ENCODE measurements around the gene MRM3.
"Not testable (repeated sequence)": the region's sequence is repeated elsewhere in the genome, so short reads cannot be mapped to it uniquely, and the experiment has no call there.

The MRM3 gene

DNA sequence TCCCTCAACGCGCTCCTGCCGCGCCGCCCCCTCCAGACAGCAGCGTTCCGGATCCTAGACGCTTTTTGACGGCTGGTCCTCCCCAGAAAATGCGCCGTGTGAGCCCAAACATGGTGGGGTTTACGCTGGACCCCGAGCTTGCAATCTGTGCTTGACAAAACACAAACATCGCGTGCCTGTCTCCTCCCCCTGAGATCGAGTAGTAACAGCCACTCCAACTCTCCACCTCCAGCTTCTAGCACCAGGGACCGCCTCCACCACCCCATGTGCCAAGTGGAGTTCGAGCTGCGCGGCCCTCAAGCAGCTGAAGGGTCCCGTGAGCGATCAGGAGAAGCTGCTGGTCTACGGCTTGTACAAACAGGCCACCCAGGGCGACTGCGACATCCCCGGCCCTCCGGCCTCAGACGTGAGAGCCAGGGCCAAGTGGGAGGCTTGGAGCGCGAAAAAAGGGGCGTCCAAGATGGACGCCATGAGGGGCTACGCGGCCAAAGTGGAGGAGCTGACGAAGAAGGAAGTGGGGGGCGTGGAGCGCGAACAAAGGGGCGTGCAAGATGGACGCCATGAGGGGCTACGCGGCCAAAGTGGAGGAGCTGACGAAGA, 29.4 kb upstream of the MRM3 start:
- Histone ChIP-seq H3K79me2 (ENCODE audit: low read length) (peaks cover 40% of the 10 kb centered on the region), H3K4me3 (ENCODE audit: low read length) (peak overlapping the region; percentile 100), H3K27me3 (ENCODE audit: low read depth, low read length) (no peaks in the 10 kb centered on the region), H2AFZ (ENCODE audit: low read depth, low read length) (peak overlapping the region; percentile 69; the same call in 1 of the 2 replicates), H3K4me2 (ENCODE audit: low read length) (peak overlapping the region; percentile 86), H4K20me1 (ENCODE audit: insufficient read depth, low read length) (peaks cover 3% of the 10 kb centered on the region; the same call in 1 of the 2 replicates), H3K36me3 (replicated peaks; ENCODE audit: low read depth, low read length) (peaks cover 18% of the 10 kb centered on the region), H3K27ac (ENCODE audit: low read length) (peak overlapping the region; percentile 61), H3K9ac (ENCODE audit: low read length) (peak overlapping the region; percentile 99), H3K9me3 (ENCODE audit: insufficient read depth, low read length) (no peaks in the 10 kb centered on the region), H3K4me1 (ENCODE audit: low read length) (peaks cover 10% of the 10 kb centered on the region)
- no peak for TF ChIP-seq EZH2phosphoT487 (IDR thresholded peaks at IDR 0.05; ENCODE audit: low read depth)
- TF ChIP-seq, protein P1, sequence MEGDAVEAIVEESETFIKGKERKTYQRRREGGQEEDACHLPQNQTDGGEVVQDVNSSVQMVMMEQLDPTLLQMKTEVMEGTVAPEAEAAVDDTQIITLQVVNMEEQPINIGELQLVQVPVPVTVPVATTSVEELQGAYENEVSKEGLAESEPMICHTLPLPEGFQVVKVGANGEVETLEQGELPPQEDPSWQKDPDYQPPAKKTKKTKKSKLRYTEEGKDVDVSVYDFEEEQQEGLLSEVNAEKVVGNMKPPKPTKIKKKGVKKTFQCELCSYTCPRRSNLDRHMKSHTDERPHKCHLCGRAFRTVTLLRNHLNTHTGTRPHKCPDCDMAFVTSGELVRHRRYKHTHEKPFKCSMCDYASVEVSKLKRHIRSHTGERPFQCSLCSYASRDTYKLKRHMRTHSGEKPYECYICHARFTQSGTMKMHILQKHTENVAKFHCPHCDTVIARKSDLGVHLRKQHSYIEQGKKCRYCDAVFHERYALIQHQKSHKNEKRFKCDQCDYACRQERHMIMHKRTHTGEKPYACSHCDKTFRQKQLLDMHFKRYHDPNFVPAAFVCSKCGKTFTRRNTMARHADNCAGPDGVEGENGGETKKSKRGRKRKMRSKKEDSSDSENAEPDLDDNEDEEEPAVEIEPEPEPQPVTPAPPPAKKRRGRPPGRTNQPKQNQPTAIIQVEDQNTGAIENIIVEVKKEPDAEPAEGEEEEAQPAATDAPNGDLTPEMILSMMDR (IDR thresholded peaks at IDR 0.05; ENCODE audit: low read depth, low read length) = no peak

DNA sequence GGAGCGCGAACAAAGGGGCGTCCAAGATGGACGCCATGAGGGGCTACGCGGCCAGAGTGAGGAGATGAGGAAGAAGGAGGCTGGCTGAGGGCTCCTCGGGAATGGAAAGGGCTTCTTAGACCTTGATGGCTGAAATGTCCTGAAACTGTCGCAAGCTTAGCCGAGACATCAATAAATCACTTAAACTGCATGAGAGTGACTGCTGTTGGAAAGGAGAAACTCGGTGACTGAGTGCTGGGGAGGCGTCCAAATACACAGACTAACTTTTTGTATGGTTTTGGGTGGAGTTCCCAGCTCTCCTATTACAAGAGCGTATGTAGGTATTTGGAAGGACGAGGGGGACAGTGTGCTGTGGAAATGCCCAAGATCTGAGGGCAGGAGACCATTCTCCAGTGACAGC, 28.7 kb upstream of the MRM3 start:
- no peak overlapping the region for H2AFZ ChIP-seq (ENCODE audit: low read depth, low read length)
- H3K79me2 ChIP-seq (ENCODE audit: low read length) = peaks cover 33% of the 10 kb centered on the region
- no peak overlapping the region for H3K4me2 ChIP-seq (ENCODE audit: low read length)
- no peak overlapping the region for H3K27ac ChIP-seq (ENCODE audit: low read length)
- no peak for TF ChIP-seq EZH2phosphoT487 (IDR thresholded peaks at IDR 0.05; ENCODE audit: low read depth)
- TF ChIP-seq, protein P1 (IDR thresholded peaks at IDR 0.05; ENCODE audit: low read depth, low read length) = no peak
- H3K36me3 ChIP-seq (replicated peaks; ENCODE audit: low read depth, low read length) = peaks cover 15% of the 10 kb centered on the region
- no peak overlapping the region for H3K4me3 ChIP-seq (ENCODE audit: low read length)
- no peak overlapping the region for H3K9ac ChIP-seq (ENCODE audit: low read length)
- H3K9me3 ChIP-seq (ENCODE audit: insufficient read depth, low read length) = no peaks in the 10 kb centered on the region
- H3K27me3 ChIP-seq (ENCODE audit: low read depth, low read length) = no peaks in the 10 kb centered on the region
- H3K4me1 ChIP-seq (ENCODE audit: low read length) = peaks cover 10% of the 10 kb centered on the region
- H4K20me1 ChIP-seq (ENCODE audit: insufficient read depth, low read length) = peaks cover under 1% of the 10 kb centered on the region; the same call in 1 of the 2 replicates

DNA sequence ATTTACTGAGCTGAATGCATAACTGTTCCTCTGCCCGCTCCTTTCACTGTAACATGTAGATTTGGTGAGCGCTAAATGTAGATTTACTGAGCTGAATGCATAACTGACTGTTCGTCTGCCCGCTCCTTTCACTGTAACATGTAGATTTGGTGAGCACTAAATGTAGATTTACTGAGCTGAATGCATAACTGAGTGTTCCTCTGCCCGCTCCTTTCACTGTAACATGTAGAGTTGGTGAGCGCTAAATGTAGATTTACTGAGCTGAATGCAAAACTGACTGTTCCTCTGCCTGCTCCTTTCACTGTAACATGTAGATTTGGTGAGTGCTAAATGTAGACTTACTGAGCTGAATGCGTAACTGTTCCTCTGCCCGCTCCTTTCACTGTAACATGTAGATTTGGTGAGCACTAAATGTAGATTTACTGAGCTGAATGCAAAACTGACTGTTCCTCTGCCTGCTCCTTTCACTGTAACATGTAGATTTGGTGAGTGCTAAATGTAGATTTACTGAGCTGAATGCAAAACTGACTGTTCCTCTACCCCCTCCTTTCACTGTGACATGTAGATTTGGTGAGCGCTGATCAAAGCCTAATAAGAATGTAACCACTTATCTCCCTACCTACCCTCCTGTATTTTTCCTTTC, 26.7 kb upstream of the MRM3 start:
- H3K79me2 ChIP-seq (ENCODE audit: low read length) = peaks cover 16% of the 10 kb centered on the region
- not testable (repeated sequence) for H4K20me1 ChIP-seq (ENCODE audit: insufficient read depth, low read length); H3K4me3 ChIP-seq (ENCODE audit: low read length)

DNA sequence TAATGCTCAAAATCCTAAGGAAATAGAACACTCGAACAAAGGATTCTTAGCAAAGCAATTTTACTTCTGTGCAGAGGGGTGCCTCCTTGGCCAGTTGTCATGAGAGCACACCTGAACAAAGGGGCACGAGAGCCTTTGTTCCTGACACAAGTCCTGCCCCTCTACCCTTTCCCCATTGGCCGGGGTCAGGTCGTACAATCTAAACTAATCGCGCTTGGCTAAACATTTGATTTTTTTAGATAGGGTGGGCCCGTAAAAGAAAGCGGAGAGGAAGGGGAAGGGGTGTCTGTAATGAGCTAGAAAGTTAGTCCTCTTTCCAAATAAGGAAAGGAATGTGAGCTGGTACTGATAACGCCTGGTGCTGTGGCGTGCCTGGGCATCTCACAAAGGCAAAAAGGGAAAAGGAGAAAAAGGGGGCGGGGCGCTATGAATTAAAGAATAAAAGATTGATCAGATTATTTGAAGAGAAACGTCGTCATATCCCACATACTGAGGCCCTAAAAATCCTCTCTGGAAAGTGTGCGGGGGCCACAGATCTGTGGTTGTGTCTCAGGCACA, 26.1 kb upstream of the MRM3 start:
- not testable (repeated sequence) for H3K9ac ChIP-seq (ENCODE audit: low read length); H3K4me2 ChIP-seq (ENCODE audit: low read length); H4K20me1 ChIP-seq (ENCODE audit: insufficient read depth, low read length); H3K36me3 ChIP-seq (replicated peaks; ENCODE audit: low read depth, low read length); H3K27ac ChIP-seq (ENCODE audit: low read length); H3K4me3 ChIP-seq (ENCODE audit: low read length); H3K4me1 ChIP-seq (ENCODE audit: low read length); H3K9me3 ChIP-seq (ENCODE audit: insufficient read depth, low read length); H3K79me2 ChIP-seq (ENCODE audit: low read length); H3K27me3 ChIP-seq (ENCODE audit: low read depth, low read length); H2AFZ ChIP-seq (ENCODE audit: low read depth, low read length)

More for the DNA sequence above, 26.7 kb upstream of the MRM3 start:
- H2AFZ ChIP-seq (ENCODE audit: low read depth, low read length); H3K9me3 ChIP-seq (ENCODE audit: insufficient read depth, low read length); H3K27me3 ChIP-seq (ENCODE audit: low read depth, low read length); H3K9ac ChIP-seq (ENCODE audit: low read length); H3K4me1 ChIP-seq (ENCODE audit: low read length); H3K4me2 ChIP-seq (ENCODE audit: low read length); H3K27ac ChIP-seq (ENCODE audit: low read length); H3K36me3 ChIP-seq (replicated peaks; ENCODE audit: low read depth, low read length): not testable (repeated sequence)

DNA sequence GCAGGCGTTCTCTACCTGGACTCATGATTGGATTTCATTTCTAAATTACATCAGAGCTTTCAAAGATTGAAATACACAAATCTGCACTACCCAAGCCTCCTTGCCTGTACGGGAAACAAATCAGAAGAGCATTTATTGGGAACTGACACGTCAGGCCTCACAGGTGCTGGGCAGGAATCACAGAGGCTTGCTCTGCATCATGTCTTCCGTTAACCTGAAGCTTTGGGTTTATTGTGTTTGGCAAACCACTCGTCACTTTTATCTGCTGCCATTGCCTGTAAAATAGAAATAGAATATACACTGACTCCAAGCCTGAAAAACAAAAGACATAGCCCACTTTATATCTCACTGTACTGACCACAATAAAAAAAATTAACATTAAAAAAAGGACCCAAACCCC, 22.2 kb upstream of the MRM3 start:
- H3K9ac ChIP-seq (ENCODE audit: low read length) = no peak overlapping the region
- H3K4me3 ChIP-seq (ENCODE audit: low read length) = no peak overlapping the region
- H3K27ac ChIP-seq (ENCODE audit: low read length) = no peak overlapping the region
- H3K36me3 ChIP-seq (replicated peaks; ENCODE audit: low read depth, low read length) = peaks cover 5% of the 10 kb centered on the region
- H3K4me2 ChIP-seq (ENCODE audit: low read length) = no peak overlapping the region
- no peaks in the 10 kb centered on the region for H4K20me1 ChIP-seq (ENCODE audit: insufficient read depth, low read length)
- no peak overlapping the region for H2AFZ ChIP-seq (ENCODE audit: low read depth, low read length)
- H3K79me2 ChIP-seq (ENCODE audit: low read length) = no peaks in the 10 kb centered on the region
- TF ChIP-seq, protein P1 (IDR thresholded peaks at IDR 0.05; ENCODE audit: low read depth, low read length) = no peak
- no peak for TF ChIP-seq EZH2phosphoT487 (IDR thresholded peaks at IDR 0.05; ENCODE audit: low read depth)
- no peaks in the 10 kb centered on the region for H3K9me3 ChIP-seq (ENCODE audit: insufficient read depth, low read length)
- no peaks in the 10 kb centered on the region for H3K4me1 ChIP-seq (ENCODE audit: low read length)
- H3K27me3 ChIP-seq (ENCODE audit: low read depth, low read length) = no peaks in the 10 kb centered on the region
